ENCODE data around the gene VWA8. TPM values are rescaled to one million over a fixed set of nuclear protein-coding genes. Genes with fewer than 3 reads are reported as not detected.

Gene VWA8
- total and polyA plus RNA-seq, 10 donors = 2.7 to 33.6 (median 18.3) TPM

GRCh38 chr13:41554626-41555386 is 406.1 kb downstream of the VWA8 start:
- DNase-seq = peak; percentile 81
- Histone ChIP-seq H3K27me3 (replicated peaks in 1 of 7) (no peaks in the 10 kb centered on the region), H3K9me3 (no peaks in the 10 kb centered on the region), H3K4me1 (no peaks in the 10 kb centered on the region), H3K27ac (no peak overlapping the region), H3K36me3 (no peaks in the 10 kb centered on the region), H3K4me3 (no peak overlapping the region)
- 83 to 91% (median 85%) methylated on average over 7 to 10 of the region's 10 CpGs for WGBS, 5 donors
- intact Hi-C loops (cut with DNase I; ENCODE audit: low total_unique reads) = no loop called here
- no peak for TF ChIP-seq POLR2AphosphoS5 (IDR thresholded peaks at IDR 0.05)
- no peak for TF ChIP-seq CTCF (IDR thresholded peaks at IDR 0.05 in 8 of 11, conservative IDR thresholded peaks at IDR 0.05 in 3 of 11)
- TF ChIP-seq POLR2A (IDR thresholded peaks at IDR 0.05) = no peak

DNA sequence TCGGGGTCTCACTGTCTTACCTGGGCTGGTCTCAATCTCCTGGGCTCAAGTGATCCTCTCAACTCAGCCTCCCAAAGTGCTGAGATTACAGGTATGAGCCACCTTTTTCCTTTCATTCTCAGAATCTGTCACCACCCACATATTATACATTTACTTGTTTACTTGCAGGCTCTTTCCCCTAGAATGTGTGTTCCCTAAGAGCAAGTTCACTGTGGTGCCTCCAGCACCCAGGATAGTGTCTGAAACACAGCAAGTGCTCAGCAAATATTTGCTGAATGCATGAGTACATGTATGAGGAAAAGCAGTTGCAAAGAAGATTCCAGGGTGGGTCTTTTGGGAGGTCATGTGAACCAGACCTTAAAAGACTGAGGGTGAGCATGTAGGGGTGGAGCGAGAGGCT is 406.7 kb downstream of the VWA8 start:
- Histone ChIP-seq H3K9me3 (no peaks in the 10 kb centered on the region), H3K4me3 (no peak overlapping the region), H3K36me3 (no peaks in the 10 kb centered on the region), H3K4me1 (no peaks in the 10 kb centered on the region), H3K27ac (no peak overlapping the region), H3K27me3 (replicated peaks in 1 of 7) (no peaks in the 10 kb centered on the region)
- DNase-seq = no peak
- WGBS, 5 donors = 82 to 100% (median 90%) methylated on average over 2 of the region's 2 CpGs
- TF ChIP-seq POLR2A (IDR thresholded peaks at IDR 0.05) = no peak
- no peak for TF ChIP-seq POLR2AphosphoS5 (IDR thresholded peaks at IDR 0.05)
- no peak for TF ChIP-seq CTCF (IDR thresholded peaks at IDR 0.05 in 8 of 11, conservative IDR thresholded peaks at IDR 0.05 in 3 of 11)
- intact Hi-C loops (cut with DNase I; ENCODE audit: low total_unique reads) = no loop called here

GRCh38 chr13:41552031-41552430 is 408.9 kb downstream of the VWA8 start:
- no peak overlapping the region for H3K4me3 ChIP-seq
- no peaks in the 10 kb centered on the region for H3K36me3 ChIP-seq
- intact Hi-C loops (cut with DNase I; ENCODE audit: low total_unique reads) = no loop called here
- H3K27me3 ChIP-seq (replicated peaks in 1 of 7) = no peaks in the 10 kb centered on the region
- H3K9me3 ChIP-seq = no peaks in the 10 kb centered on the region
- TF ChIP-seq CTCF (IDR thresholded peaks at IDR 0.05 in 8 of 11, conservative IDR thresholded peaks at IDR 0.05 in 3 of 11) (no peak), POLR2A (IDR thresholded peaks at IDR 0.05) (no peak), POLR2AphosphoS5 (IDR thresholded peaks at IDR 0.05) (no peak)
- no peak overlapping the region for H3K27ac ChIP-seq
- no peak for DNase-seq
- no peaks in the 10 kb centered on the region for H3K4me1 ChIP-seq
- 83 to 94% (median 94%) methylated on average over 1 to 2 of the region's 2 CpGs for WGBS, 5 donors

- no peaks in the 10 kb centered on the region for H3K27me3 ChIP-seq (replicated peaks in 1 of 7)
- H3K9me3 ChIP-seq = no peaks in the 10 kb centered on the region
- 92 to 98% (median 94%) methylated on average over 8 of the region's 8 CpGs for WGBS, 5 donors
- no peak for DNase-seq
- intact Hi-C loops (cut with DNase I; ENCODE audit: low total_unique reads) = no loop called here
- H3K27ac ChIP-seq = no peak overlapping the region
- H3K4me3 ChIP-seq = no peak overlapping the region
- no peaks in the 10 kb centered on the region for H3K36me3 ChIP-seq
- no peaks in the 10 kb centered on the region for H3K4me1 ChIP-seq
- TF ChIP-seq POLR2A (IDR thresholded peaks at IDR 0.05) (no peak), CTCF (IDR thresholded peaks at IDR 0.05 in 8 of 11, conservative IDR thresholded peaks at IDR 0.05 in 3 of 11) (no peak), POLR2AphosphoS5 (IDR thresholded peaks at IDR 0.05) (no peak)
Observed at GRCh38 chr13:41550276-41550675, 410.6 kb downstream of the VWA8 start.
